Mesendoderm (in vitro differentiated cells): Measurements from ENCODE around the gene CNIH2.

ENCODE experiments used
- DNase-seq: peaks from one replicate; pipeline ENCODE4 v3.0.0; 2013
- H2AK5ac ChIP-seq: 2 replicates; pipeline ENCODE4 v1.6.1; 2013; ENCODE audit warnings: low read length, inconsistent platforms
- H2BK120ac ChIP-seq: 2 replicates; pipeline ENCODE4 v1.6.1; 2013; ENCODE audit warnings: low read depth, mild to moderate bottlenecking, low read length, moderate library complexity, mixed read lengths
- H2BK15ac ChIP-seq: replicated peaks from 2 replicates; pipeline ENCODE4 v1.6.1; 2013; ENCODE audit warnings: low read depth, mild to moderate bottlenecking, moderate library complexity
- H2BK5ac ChIP-seq: 2 replicates; pipeline ENCODE4 v1.6.1; 2013; ENCODE audit warnings: low read length, inconsistent platforms
- H3K18ac ChIP-seq: 2 replicates; pipeline ENCODE4 v1.6.1; 2013; ENCODE audit warnings: mild to moderate bottlenecking, low read length, mixed read lengths
- H3K23ac ChIP-seq: one replicate; pipeline ENCODE4 v1.6.1; 2013; ENCODE audit warnings: low read length
- H3K27ac ChIP-seq: 2 replicates; pipeline ENCODE4 v1.5.1; 2013; ENCODE audit warnings: low read depth, mild to moderate bottlenecking, inconsistent platforms, low read length, moderate library complexity
- H3K27me3 ChIP-seq: 2 replicates; pipeline ENCODE4 v1.6.1; 2013; ENCODE audit warnings: low read length, control low read depth, mild to moderate bottlenecking, inconsistent platforms; ENCODE audit not compliant: insufficient read depth, poor library complexity
- H3K36me3 ChIP-seq: 2 replicates; pipeline ENCODE4 v1.6.1; 2013; ENCODE audit warnings: low read length, inconsistent platforms; ENCODE audit not compliant: control insufficient read depth, insufficient read depth
- H3K4ac ChIP-seq: one replicate; pipeline ENCODE4 v1.6.1; 2013; ENCODE audit warnings: low read depth, mild to moderate bottlenecking, low read length, moderate library complexity
- H3K4me1 ChIP-seq: 2 replicates; pipeline ENCODE4 v1.6.1; 2013; ENCODE audit warnings: low read depth, low read length, inconsistent platforms; ENCODE audit not compliant: control insufficient read depth
- H3K4me2 ChIP-seq: 2 replicates; pipeline ENCODE4 v1.6.1; 2013; ENCODE audit warnings: low read length
- H3K4me3 ChIP-seq: 2 replicates; pipeline ENCODE4 v1.5.1; 2013; ENCODE audit warnings: mild to moderate bottlenecking, low read length
- H3K56ac ChIP-seq: one replicate; pipeline ENCODE4 v1.6.1; 2013; ENCODE audit warnings: low read length
- H3K79me1 ChIP-seq: 2 replicates; pipeline ENCODE4 v1.6.1; 2013; ENCODE audit warnings: low read length, inconsistent platforms
- H3K79me2 ChIP-seq: 2 replicates; pipeline ENCODE4 v1.6.1; 2013; ENCODE audit warnings: mild to moderate bottlenecking, low read length; ENCODE audit not compliant: control insufficient read depth, insufficient read depth
- H3K9ac ChIP-seq: 2 replicates; pipeline ENCODE4 v1.6.1; 2013; ENCODE audit warnings: low read length, inconsistent platforms
- H4K5ac ChIP-seq: one replicate; pipeline ENCODE4 v1.6.1; 2013; ENCODE audit warnings: low read length
- H4K8ac ChIP-seq: one replicate; pipeline ENCODE4 v1.6.1; 2013; ENCODE audit warnings: low read depth, mild to moderate bottlenecking, control low read depth, low read length, moderate library complexity
- WGBS: extraction: QIAGEN DNeasy Blood & Tissue Kit; methylation state at CpG from one replicate; pipeline ENCODE4 v1.1.7; 2013; ENCODE audit warnings: low lambda C conversion rate, missing lambda C conversion rate; ENCODE audit not compliant: insufficient coverage; ENCODE audit errors: extremely low coverage; 5-methylcytosine and 5-hydroxymethylcytosine counted together

The CNIH2 gene

DNA sequence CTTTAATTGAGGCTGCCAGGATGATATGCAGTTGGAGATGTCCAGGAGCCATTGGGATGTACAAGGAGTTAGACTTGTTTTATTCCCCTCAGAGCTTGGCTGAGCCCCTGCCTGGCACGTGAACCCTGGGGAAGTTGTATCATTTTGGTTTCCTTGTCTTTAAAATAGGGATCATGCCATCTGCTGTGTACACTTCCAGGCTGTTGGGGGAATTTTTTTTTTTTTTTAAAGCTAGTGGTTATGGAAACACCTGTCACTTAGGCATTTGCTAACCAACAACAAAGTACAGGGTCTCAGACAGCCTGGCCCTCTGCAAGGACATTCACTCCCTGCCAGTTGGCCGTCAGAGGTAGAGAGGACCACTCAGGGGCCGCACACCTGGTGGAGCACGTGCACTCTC lies 18.0 kb upstream of the CNIH2 start:
- Histone ChIP-seq H3K9ac (no peak overlapping the region), H3K4ac (no peak overlapping the region), H4K8ac (no peak overlapping the region), H3K79me1 (peaks cover 13% of the 10 kb centered on the region), H3K4me3 (no peak overlapping the region), H3K36me3 (peaks cover 16% of the 10 kb centered on the region), H3K23ac (no peak overlapping the region), H3K27ac (no peak overlapping the region), H4K5ac (no peak overlapping the region), H2AK5ac (no peak overlapping the region), H3K4me1 (peaks cover 4% of the 10 kb centered on the region), H2BK120ac (no peak overlapping the region), H2BK15ac (no peak overlapping the region), H2BK5ac (no peak overlapping the region), H3K27me3 (no peaks in the 10 kb centered on the region), H3K79me2 (peaks cover 1% of the 10 kb centered on the region), H3K4me2 (no peak overlapping the region), H3K18ac (no peak overlapping the region), H3K56ac (no peak overlapping the region)
- DNase-seq: no peak
- no CpG with 5 or more reads among the region's 4 CpGs for WGBS

GRCh38 chr11:66261578-66261977 lies 16.4 kb upstream of the CNIH2 start:
- no peak overlapping the region for H2BK15ac ChIP-seq
- H3K4ac ChIP-seq: no peak overlapping the region
- no peaks in the 10 kb centered on the region for H3K27me3 ChIP-seq
- H3K36me3 ChIP-seq: peaks cover 16% of the 10 kb centered on the region
- DNase-seq: no peak
- peaks cover 1% of the 10 kb centered on the region for H3K79me2 ChIP-seq
- no peak overlapping the region for H2AK5ac ChIP-seq
- H3K4me2 ChIP-seq: no peak overlapping the region
- H3K9ac ChIP-seq: no peak overlapping the region
- H3K18ac ChIP-seq: no peak overlapping the region
- H3K79me1 ChIP-seq: peaks cover 13% of the 10 kb centered on the region
- no peak overlapping the region for H4K8ac ChIP-seq
- peaks cover 3% of the 10 kb centered on the region for H3K4me1 ChIP-seq
- no peak overlapping the region for H3K56ac ChIP-seq
- H3K23ac ChIP-seq: no peak overlapping the region
- no peak overlapping the region for H4K5ac ChIP-seq
- no peak overlapping the region for H3K4me3 ChIP-seq
- no peak overlapping the region for H2BK5ac ChIP-seq
- no peak overlapping the region for H2BK120ac ChIP-seq
- no CpG with 5 or more reads among the region's 16 CpGs for WGBS
- H3K27ac ChIP-seq: no peak overlapping the region

GRCh38 chr11:66262191-66262590 lies 15.8 kb upstream of the CNIH2 start:
- Histone ChIP-seq H3K79me1 (peaks cover 13% of the 10 kb centered on the region), H2BK15ac (no peak overlapping the region), H4K5ac (no peak overlapping the region), H2BK5ac (no peak overlapping the region), H3K36me3 (peaks cover 16% of the 10 kb centered on the region), H3K23ac (no peak overlapping the region), H3K4ac (no peak overlapping the region), H3K9ac (no peak overlapping the region), H3K4me2 (no peak overlapping the region), H3K27ac (no peak overlapping the region), H4K8ac (no peak overlapping the region), H3K27me3 (no peaks in the 10 kb centered on the region), H3K79me2 (peaks cover 1% of the 10 kb centered on the region), H3K56ac (no peak overlapping the region), H3K18ac (no peak overlapping the region), H2BK120ac (no peak overlapping the region), H3K4me3 (no peak overlapping the region), H3K4me1 (peaks cover 2% of the 10 kb centered on the region), H2AK5ac (no peak overlapping the region)
- WGBS: no CpG with 5 or more reads among the region's 5 CpGs
- DNase-seq: no peak

DNA sequence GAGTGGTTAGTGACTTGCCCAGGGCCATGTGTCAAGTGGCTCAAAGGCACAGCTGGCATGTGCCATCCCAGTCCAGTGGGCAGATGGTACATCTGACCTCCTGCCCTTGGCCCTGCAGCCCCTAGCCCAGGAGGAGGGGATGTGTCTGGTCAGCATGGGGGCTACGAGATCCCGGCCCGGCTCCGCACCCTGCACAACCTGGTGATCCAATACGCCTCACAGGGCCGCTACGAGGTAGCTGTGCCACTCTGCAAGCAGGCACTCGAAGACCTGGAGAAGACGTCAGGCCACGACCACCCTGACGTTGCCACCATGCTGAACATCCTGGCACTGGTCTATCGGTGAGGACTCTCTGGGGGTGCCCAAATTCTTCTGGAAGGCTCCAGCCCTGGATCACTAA lies 15.3 kb upstream of the CNIH2 start:
- H2BK120ac ChIP-seq: no peak overlapping the region
- peaks cover 1% of the 10 kb centered on the region for H3K79me2 ChIP-seq
- no peak overlapping the region for H3K56ac ChIP-seq
- no peak for DNase-seq
- H3K36me3 ChIP-seq: peaks cover 16% of the 10 kb centered on the region
- no peak overlapping the region for H3K4me3 ChIP-seq
- H3K23ac ChIP-seq: no peak overlapping the region
- H3K18ac ChIP-seq: no peak overlapping the region
- peaks cover 2% of the 10 kb centered on the region for H3K4me1 ChIP-seq
- no peak overlapping the region for H2BK15ac ChIP-seq
- H3K79me1 ChIP-seq: peaks cover 13% of the 10 kb centered on the region
- no peaks in the 10 kb centered on the region for H3K27me3 ChIP-seq
- H3K4me2 ChIP-seq: no peak overlapping the region
- H2BK5ac ChIP-seq: no peak overlapping the region
- no CpG with 5 or more reads among the region's 12 CpGs for WGBS
- no peak overlapping the region for H3K27ac ChIP-seq
- no peak overlapping the region for H3K4ac ChIP-seq
- no peak overlapping the region for H4K8ac ChIP-seq
- no peak overlapping the region for H3K9ac ChIP-seq
- H2AK5ac ChIP-seq: no peak overlapping the region
- no peak overlapping the region for H4K5ac ChIP-seq

GRCh38 chr11:66263231-66263630 lies 14.7 kb upstream of the CNIH2 start:
- WGBS: no CpG with 5 or more reads among the region's 4 CpGs
- H2BK5ac ChIP-seq: no peak overlapping the region
- no peak overlapping the region for H3K27ac ChIP-seq
- H2BK15ac ChIP-seq: no peak overlapping the region
- no peak overlapping the region for H3K18ac ChIP-seq
- peaks cover 13% of the 10 kb centered on the region for H3K79me1 ChIP-seq
- no peak overlapping the region for H3K56ac ChIP-seq
- no peak overlapping the region for H3K23ac ChIP-seq
- H3K4me2 ChIP-seq: no peak overlapping the region
- no peak overlapping the region for H3K4ac ChIP-seq
- H3K9ac ChIP-seq: no peak overlapping the region
- H2AK5ac ChIP-seq: no peak overlapping the region
- H2BK120ac ChIP-seq: no peak overlapping the region
- no peak overlapping the region for H4K5ac ChIP-seq
- peaks cover 16% of the 10 kb centered on the region for H3K36me3 ChIP-seq
- DNase-seq: no peak
- peaks cover 2% of the 10 kb centered on the region for H3K4me1 ChIP-seq
- no peak overlapping the region for H4K8ac ChIP-seq
- H3K27me3 ChIP-seq: no peaks in the 10 kb centered on the region
- peaks cover 1% of the 10 kb centered on the region for H3K79me2 ChIP-seq
- no peak overlapping the region for H3K4me3 ChIP-seq

DNA sequence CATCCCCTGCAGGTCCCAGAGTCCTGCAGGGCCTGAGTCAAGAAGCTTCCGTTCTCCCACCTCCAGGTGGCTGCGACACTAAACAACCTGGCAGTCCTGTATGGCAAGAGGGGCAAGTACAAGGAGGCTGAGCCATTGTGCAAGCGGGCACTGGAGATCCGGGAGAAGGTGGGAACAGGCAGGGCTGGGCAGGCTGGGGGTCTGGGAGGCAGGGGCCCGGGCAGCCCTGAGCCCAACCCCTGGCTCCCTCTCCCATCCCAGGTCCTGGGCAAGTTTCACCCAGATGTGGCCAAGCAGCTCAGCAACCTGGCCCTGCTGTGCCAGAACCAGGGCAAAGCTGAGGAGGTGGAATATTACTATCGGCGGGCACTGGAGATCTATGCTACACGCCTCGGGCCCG lies 14.2 kb upstream of the CNIH2 start:
- no CpG with 5 or more reads among the region's 10 CpGs for WGBS
- Histone ChIP-seq H3K4ac (no peak overlapping the region), H4K8ac (no peak overlapping the region), H3K56ac (no peak overlapping the region), H3K36me3 (peaks cover 16% of the 10 kb centered on the region), H3K4me3 (no peak overlapping the region), H2BK5ac (no peak overlapping the region), H3K9ac (no peak overlapping the region), H2BK120ac (no peak overlapping the region), H4K5ac (no peak overlapping the region), H3K79me2 (no peaks in the 10 kb centered on the region), H3K18ac (no peak overlapping the region), H2BK15ac (no peak overlapping the region), H3K27me3 (no peaks in the 10 kb centered on the region), H3K4me1 (no peaks in the 10 kb centered on the region), H3K23ac (no peak overlapping the region), H3K79me1 (peaks cover 10% of the 10 kb centered on the region), H3K4me2 (no peak overlapping the region), H3K27ac (no peak overlapping the region), H2AK5ac (no peak overlapping the region)
- DNase-seq: no peak
